NCI-H345 (cell line): ENCODE results near the gene HP.
"Not testable (repeated sequence)": the region's sequence is repeated elsewhere in the genome, so short reads cannot be mapped to it uniquely, and the experiment has no call there.

Experiments
- DNase-seq: peaks from one replicate; lab custom pipeline; 2025; lab: John Stamatoyannopoulos, UW

Gene HP

DNA sequence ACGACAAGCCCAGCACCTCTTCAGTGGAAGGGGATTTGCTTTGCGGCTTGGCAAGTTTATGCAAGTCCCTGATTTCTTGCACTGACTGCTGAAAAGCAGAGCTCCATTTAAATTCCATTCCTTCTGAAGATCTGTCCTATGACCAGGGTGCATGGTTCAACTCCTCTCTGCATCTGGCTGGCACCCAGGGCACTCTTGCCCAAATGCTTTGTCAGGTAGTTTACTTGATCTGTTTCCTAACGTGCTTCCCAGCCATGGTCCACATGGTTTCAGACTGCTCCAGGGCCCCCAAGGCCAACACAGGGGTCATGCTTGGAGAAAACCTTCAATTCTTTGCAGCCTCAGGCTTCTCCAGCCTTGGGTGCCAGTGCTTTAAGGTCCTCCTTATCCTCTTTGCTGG is 11.2 kb upstream of the HP start:
- DNase-seq, result no peak

DNA sequence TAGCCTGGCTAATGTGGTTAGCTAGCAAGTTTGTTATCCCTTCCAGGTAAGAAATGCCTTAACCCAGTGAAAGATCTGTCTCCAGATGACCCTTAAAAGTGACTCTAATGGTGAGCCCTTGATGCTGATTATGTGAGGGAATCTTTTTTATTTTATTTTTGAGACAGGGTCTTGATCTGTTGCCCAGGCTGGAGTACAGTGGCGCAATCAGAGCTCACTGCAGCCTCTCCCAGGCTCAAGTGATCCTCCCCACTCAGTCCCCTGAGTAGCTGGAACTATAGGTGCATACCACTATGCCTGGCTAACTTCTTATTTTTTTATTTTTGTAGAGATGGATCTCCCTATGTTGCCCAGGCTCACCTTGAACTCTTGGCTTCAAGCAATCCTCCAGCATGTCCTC is 10.8 kb upstream of the HP start:
- DNase-seq, result no peak

DNA sequence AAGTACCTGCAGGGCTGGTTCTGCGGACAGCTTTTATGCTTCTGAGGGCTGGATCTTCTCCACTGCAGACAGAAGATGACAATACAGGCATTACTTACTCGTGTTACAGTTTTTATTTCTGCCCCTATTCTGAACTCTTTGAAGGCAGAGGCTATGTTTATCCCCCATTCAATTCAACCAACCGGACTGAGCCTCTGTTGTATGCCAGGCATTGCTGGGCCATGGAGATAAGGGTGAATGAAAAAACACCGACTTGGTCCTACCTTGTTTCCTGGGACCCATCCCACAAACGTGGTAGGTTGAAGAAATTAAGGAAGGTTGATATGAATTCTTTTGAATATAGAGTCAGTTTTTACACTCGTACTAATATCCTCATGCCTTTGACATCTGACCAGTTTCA is 10.0 kb upstream of the HP start:
- DNase-seq, result no peak

DNA sequence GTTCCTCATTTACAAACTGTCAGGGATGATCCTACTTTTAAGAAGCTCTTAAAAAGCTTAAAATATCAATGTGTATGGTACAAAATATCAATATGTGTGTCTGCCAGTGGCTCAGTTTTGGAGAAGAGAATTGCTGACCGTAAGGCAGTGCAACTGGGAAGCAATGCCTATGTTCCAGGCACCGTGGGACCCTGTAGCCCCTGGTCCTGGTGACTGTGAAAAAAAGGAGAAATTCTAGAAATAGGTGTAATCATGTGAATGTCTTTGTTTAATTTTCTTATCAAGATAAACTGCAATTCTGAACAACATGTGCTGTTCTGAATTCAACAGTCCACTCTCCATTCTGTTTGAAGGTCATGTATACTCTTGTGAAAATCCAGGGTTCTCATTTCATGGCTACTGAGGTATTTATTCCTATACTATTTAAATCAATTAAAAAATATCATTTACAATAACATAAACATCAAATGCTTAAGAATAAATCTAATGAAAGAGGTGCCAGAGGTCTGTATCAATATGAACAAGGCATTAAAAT is 9.4 kb upstream of the HP start:
- DNase-seq, result no peak

DNA sequence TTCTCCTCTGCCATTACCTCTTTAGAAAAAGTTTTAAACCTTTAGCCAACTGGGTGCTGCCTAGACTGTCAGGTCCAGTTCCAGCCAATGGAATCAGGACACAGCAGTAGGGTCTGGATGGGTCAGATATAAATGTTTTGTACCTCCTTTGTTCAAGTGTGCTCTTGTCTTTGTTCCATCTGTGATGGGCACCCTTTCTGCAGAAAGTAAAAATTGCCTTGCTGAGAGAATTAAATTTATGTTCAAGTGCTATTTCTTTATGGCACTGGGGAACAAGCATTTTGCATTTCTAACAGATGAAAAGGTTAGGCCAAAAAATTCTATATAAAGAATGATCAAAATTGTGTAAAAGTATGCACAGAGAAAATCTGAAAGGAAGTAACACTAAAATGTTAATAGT is 5.2 kb upstream of the HP start:
- no peak for DNase-seq

DNA sequence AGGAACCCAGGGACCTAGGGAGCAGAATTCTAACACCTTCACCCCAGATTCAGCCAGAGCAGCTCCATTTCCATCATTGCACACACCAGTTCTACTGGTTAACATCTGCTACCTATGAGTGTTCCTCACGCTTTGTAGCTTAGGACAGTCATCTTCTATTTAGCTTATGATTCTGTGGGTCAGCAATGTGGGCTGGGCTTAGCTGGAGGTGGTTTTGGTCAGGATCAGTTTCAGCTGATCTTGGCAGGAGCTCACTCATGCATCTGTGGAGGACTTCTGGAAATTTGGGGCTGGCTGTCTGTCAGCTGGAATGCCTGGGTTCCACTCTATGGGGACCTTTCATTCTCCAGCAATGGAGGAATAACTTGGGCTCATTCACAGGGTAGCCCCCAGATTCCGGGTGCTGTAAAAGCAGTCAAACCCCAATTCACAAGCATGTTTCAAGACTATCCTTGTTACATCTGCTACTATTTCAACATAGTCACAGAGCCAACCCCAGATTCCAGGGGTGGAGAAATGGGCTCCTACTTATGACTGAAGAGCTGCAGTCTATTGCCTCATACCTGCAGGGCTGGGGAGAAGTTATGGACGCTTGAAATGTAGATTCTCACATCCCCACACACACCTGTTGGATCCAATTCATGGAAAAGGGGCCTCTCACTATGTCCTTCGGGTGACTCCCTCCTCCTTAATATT is 3.4 kb upstream of the HP start:
- no peak for DNase-seq

DNA sequence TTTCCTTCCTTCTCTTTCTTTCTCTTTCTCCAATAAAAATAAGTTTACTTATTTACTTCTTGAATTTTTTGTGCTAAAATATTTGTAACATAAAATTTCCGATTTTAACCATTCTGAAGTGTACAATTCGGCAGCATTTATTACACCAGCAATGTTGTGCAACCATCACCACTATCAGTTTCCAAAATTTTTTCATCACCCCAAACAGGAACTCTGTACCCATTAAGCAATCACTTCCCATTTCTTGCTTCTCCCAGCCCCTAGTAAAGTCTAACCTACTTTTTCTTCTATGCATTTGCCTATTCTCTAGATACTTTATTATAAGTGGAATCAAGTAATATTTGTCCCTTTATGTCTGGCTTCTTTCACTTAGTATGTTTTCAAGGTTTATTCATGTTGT is 2.5 kb upstream of the HP start:
- no peak for DNase-seq

DNA sequence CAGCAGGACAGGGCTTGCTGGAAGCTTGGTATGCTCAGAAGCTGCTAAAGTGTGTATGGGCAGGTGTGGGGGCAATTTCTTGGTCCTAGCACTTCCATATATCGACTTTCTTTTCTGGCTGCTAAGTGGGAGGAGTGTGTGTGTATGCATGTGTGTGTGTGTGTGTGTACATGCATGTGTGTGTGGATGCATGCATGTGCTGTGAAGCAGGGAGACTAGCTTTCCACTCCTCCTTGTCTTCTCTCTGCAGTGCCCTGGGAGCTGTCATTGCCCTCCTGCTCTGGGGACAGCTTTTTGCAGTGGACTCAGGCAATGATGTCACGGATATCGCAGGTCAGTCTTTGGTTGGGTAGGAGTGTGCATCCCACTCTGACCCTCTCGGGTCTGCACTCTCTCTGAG is 1.6 kb downstream of the HP start:
- no peak for DNase-seq

DNA sequence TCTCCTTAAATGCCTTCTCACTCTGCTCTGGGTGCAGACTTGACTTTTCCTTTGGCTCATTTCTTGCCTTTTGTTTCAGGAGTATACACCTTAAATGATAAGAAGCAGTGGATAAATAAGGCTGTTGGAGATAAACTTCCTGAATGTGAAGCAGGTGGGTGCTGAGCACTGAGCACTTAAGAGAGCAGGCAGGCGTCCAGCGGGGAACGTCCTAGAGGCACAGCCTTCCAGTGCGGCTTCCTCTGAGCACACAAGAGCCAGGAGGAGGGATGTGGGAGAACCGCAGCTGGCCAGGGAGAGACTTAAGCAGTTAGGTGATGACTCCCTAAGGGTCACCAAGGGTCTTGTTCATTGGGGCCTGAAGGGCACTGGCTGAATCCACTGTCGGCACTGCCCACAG is 3.0 kb downstream of the HP start:
- DNase-seq, result not testable (repeated sequence)

DNA sequence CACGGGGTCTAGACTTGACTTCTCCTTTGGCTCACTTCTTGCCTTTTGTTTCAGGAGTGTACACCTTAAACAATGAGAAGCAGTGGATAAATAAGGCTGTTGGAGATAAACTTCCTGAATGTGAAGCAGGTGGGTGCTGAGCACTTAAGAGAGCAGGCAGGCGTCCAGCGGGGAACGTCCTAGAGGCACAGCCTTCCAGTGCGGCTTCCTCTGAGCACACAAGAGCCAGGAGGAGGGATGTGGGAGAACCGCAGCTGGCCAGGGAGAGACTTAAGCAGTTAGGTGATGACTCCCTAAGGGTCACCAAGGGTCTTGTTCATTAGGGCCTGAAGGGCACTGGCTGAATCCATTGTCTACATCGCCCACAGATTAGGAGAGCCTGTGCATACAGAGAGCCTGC is 4.8 kb downstream of the HP start:
- not testable (repeated sequence) for DNase-seq

DNA sequence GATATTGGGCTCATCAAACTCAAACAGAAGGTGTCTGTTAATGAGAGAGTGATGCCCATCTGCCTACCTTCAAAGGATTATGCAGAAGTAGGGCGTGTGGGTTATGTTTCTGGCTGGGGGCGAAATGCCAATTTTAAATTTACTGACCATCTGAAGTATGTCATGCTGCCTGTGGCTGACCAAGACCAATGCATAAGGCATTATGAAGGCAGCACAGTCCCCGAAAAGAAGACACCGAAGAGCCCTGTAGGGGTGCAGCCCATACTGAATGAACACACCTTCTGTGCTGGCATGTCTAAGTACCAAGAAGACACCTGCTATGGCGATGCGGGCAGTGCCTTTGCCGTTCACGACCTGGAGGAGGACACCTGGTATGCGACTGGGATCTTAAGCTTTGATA is 6.1 kb downstream of the HP start:
- DNase-seq, result no peak

DNA sequence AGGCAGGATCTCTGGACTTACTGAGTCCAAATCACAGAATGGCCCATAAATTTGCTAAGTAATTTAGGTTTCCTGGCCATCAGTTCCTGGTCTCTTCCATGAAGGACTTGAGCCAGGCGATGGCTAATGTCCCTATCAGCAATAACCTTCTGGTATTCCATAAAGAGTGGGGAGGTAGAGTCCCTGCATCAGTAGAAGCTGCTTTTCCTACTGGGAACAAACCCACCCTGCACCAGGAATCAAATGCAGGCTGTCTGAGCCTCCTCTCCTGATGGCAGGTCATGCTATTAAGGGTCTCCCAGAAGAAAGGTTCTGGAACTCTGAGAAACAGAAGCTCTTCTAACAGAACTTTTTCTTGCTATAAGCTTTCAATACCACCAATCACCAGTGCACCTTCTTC is 7.3 kb downstream of the HP start:
- no peak for DNase-seq

DNA sequence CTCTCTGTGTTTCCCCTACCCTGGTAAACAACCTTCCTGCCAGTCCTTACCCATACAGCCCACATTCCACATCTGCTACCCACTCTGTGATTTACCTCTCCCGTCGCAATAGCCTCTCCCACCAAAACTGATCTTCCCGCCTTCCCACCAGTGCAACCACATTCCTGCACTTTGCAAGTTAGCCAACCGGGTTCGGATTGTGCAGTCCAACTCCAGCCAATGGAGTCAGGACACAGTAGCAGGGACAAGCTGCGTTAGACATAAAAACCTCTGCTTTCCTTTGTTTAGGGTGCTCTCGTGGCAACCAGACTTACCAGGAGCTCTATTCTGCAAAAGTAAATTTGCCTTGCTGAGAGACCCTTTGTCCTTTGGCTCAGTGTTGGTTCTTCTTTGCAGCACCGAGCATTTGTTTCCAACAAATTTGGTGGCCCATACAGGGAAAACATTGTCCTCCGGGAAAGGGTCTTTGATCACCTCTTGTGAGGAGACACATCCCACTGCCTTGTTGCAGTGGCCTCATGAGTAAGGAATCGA is 10.1 kb downstream of the HP start:
- no peak for DNase-seq

DNA sequence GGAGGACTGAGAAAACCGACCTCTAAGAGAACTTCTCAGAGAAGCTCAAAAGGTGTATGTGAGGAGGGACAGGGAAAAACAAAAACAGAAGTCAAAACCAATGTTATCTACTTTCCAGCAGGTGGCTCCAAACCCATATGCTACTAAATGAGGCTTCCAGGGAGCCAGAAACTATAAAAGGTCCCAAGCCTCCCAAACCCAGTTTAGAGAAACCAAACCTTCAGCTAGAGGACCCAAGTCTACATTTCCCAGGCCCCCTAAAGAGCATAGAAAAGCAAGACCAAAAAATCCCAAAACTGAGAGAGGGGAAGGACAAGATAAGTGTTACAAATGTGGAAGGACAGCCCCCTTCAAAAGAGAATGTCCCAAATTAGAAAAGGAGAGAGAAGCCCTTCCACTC is 12.4 kb downstream of the HP start:
- peak; percentile 4 for DNase-seq

DNA sequence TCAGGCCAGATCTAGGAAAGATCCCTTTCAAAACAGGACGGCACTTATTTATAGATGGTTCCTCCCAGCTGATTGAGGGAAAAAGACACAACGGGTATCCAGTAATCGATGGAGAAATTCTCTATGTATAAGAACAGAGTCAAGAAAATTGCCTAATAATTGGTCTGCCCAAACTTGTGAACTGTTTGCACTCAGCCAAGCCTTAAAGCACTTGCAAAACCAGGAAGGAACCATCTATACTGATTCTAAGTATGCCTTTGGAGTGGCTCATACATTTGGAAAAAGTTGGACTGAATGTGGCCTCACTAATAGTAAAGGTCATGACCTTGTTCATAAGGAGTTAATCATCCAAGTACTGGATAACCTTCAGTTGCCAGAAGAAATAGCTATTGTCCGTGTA is 14.6 kb downstream of the HP start:
- no peak for DNase-seq

DNA sequence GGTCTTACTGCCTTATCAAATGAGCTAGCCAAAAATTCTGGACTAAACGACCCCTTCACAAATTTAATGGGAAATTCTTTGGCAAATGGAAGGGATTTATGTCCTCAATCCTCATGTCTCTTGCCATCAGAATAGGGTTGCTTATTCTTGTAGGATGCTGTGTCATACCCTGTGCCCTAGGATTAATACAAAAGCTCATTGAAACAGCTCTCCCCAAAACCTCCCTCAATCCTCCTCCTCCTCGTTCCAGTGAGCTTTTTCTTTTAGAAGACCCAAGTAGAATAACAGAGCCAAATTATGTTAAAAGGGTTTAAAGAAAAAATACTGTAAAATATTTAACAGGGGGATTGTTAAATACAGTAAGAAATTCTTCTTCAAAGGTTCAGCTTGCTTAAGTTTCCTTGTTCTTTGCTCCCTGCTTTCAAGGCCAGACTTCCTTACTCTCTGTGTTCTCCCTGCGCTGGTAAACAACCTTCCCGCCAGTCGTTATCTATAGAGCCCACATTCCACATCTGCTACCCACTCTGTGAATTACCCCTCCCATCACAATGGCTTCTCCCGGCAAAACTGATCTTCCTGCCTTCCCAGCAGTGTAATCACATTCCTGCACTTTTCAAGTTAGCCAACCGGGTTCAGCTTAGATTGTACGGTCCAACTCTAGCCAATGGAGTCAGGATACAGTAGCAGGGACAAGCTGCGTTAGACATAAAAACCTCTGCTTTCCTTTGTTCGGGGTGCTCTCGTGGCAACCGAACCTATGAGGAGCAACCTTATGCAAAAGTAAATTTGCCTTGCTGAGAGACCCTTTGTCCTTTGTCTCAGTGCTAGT is 18.4 kb downstream of the HP start:
- DNase-seq, result no peak

DNA sequence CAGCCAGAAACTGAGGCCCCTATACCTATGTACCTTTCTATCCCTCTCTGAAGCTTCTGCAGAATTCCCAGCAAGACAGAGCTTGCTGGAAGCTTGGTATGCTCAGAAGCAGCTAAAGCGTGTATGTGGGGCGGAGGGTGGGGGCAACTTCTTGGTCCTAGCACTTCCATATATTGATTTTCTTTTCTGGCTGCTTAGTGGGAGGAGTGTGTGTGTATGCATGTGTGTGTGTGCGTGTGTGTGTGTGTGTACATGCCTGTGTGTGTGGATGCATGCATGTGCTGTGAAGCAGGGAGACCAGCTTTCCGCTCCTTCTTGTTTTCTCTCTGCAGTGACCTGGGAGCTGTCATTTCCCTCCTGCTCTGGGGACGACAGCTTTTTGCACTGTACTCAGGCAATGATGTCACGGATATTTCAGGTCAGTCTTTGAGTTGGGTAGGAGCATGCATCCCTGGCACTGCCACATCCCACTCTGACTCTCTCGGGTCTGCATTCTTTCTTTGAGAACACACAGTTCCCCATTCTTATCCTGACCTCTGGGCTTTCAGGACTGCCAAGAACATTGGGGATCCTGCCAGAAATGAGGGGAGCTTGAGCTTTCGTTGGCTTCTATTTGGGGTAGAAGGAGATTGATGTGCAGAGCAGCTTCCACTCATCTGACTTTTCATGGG is 19.4 kb downstream of the HP start:
- DNase-seq, result no peak

DNA sequence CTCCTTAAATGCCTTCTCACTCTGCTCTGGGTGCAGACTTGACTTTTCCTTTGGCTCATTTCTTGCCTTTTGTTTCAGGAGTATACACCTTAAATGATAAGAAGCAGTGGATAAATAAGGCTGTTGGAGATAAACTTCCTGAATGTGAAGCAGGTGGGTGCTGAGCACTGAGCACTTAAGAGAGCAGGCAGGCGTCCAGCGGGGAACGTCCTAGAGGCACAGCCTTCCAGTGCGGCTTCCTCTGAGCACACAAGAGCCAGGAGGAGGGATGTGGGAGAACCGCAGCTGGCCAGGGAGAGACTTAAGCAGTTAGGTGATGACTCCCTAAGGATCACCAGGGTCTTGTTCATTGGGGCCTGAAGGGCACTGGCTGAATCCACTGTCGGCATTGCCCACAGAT is 20.8 kb downstream of the HP start:
- not testable (repeated sequence) for DNase-seq

DNA sequence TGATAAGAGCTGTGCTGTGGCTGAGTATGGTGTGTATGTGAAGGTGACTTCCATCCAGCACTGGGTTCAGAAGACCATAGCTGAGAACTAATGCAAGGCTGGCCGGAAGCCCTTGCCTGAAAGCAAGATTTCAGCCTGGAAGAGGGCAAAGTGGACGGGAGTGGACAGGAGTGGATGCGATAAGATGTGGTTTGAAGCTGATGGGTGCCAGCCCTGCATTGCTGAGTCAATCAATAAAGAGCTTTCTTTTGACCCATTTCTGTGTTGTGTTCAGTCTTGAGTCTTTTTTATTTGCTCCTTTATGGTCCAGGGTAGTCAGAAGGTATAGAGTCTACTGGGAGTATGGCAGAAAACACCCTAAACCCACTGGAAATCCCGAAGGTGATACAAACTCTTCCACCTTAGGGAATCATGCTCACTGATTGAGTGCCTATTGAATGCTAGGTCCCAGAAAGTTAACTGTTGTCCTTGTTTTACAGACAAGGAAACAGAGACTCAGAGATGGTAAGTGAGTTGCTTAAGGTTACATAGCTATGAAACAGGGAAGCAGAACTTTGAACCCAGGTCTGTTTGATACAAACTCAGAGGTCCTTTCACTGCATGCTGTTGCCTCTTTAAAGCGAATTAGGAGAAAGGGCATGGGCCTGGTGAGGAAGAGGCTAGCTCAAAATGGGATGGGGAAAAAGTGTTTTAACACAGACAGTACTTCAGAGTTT is 22.8 kb downstream of the HP start:
- not testable (repeated sequence) for DNase-seq

DNA sequence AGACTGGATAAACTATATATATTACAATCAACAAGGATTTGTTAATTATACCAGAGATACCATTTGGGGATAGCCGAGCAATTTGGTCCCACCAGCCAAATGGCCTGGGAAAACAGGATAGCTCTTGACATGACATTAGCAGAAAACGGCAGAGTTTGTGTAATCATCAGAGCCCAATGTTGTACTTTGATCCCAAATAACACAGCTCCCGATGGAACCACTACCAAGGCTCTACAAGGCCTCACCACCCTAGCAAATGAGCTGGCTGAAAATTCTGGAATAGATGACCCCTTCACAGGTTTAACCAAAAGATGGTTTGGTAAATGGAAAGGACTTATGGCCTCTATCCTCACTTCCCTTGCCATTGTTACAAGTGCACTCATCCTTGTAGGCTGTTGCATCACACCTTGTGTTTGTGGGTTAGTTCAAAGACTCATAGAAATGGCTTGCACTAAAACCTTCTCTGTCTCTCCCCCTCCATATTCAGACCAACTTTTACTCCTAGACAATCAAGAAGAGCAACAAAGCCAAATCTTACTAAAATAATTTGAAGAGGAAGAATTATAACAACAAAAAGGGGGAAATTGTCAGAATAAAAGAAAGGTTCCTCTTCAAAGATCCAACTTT is 29.6 kb downstream of the HP start:
- no peak for DNase-seq

DNA sequence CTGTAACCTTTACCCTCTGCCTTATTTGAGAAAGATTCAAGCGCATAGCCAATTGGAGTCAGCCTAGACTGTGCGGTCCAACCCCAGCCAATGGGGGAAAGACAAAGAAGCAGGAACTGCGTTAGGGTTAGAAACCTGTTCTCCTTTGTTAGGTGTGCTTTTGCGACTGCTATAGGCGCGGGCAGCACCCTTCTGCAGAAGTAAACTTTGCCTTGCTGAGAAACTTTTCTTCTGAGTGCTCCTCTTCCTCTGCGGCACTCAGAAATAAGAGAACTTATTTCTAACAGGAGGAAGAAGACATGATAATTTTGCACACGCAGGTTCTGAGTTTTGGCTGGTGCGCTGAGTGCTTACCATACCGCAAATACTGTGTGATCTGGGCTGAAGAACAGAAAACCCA is 30.1 kb downstream of the HP start:
- no peak for DNase-seq

DNA sequence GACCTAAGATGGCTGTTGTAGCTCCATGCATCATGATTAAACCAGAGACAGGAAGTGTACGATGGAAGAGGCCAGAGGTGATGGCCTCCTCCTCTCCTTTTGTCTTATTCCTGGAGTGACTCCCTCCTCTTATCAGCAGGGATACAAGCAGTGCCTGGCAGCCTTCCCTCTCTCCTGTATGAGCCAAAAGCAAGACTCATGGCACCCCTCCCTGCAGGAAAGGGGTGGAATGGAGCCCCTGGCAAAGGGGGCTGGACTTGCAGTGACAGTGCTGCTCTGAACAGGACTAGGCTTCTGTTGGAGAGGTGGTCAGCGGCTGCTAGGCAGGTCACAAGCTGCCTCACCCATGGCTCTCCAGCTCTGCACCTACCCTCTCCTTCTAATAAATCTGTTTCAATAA is 30.7 kb downstream of the HP start:
- DNase-seq, result no peak
